Right kidney (tissue), 1 donor: ENCODE data around the gene MYH11.

Source experiments
- DNase-seq: peaks from one replicate; pipeline ENCODE4 v3.0.0-alpha.2; 2016

MYH11 gene

GRCh38 chr16:15776572-15776971 lies 80.3 kb downstream of the MYH11 start:
- DNase-seq: no peak

DNA sequence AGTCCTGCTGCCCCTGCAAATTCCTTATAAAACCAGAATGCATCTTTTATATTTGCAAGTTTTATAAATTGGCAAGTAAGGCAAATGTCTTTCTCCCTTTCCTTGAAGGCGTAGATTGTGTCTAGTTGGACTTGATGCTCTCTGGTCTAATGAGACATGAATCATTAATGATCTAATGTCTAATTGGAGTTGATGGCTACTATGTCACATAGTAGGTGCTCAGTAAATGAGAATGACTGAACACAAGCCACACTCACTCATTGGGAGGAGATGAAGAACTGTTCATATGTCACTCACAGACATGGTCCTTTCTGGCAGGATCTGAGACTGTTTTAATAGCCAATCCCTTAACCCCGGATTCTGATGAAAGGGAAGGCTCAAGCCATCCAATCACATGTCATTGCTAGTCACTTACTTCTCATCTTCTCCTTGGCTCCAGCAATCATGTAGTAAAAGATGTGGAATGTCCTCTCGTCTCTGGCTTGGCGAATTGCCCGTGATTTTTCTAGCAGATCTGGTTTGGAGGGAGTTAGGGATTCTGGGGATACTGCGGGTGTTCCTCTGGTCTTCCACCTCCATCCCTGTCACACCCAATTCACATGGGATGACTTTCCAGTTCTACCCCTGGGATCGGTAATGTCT lies 81.0 kb downstream of the MYH11 start:
- no peak for DNase-seq

- DNase-seq: no peak
Observed at GRCh38 chr16:15775209-15775608, 81.6 kb downstream of the MYH11 start.

DNA sequence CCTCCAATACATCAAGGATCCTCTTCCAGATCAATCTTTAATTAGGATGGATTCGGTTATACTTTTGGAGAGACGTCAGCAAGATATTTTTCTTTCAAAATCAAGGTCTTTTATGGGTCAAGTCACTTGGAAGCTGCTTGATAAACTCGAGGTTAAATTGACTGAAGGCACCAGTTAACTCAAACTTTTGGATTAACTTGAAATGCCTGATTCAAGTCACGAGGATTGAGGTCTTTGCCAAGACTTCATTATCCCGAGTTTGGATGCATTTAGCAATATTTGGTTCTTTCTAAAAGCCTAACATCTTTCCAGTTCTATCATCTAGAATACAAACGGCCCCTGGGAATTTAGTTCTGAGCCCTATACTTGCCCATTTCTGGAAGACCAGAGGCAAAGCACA lies 82.9 kb downstream of the MYH11 start:
- no peak for DNase-seq

DNA sequence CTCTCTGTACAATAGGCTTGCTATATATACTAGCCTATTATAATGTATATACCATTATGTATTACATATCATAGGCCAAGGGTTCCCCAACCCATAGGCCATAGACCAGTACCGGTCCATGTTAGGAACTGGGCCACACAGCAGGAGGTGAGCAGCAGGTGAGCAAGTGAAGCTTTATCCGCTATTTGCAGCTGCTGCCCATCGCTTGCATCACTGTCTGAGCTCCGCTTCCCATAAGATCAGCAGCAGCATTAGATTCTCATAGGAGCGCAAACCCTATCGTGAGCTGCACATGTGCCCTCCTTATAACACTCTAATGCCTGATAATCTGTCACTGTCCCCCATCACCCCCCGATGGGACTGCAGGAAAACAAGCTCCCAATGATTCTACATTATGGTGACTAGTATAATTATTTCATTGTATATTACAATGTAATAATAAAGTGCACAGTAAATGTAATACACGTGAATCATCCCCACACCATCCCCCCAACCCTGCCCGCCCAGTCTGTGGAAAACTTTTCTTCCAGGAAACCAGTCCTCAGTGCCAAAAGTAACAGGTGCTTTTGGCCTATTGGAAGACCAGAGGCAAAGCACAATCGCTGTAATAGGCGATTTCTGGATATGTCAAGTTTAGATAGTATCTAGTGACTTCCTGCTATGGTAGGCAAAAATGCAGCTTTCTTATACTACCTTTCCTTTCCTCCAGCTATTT lies 84.1 kb downstream of the MYH11 start:
- no peak for DNase-seq

DNA sequence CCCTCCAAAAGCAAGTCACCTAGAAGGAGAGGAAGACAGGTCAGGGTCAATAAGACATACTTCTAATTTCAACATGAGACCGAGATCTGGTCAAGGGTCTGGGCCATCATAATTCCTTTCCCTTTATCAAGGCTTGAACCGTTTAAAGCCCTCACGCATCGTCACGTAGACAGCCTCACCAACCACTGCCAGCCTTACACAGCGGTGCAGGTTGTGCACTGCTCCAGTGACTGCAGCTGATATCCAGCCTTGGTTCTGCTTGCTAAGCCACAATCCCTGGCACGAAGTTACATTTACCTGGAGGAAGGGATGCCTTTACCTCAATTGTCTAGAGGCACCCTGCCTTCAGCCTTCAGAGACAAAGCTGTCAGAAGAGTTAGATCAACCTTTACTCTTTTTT lies 85.1 kb downstream of the MYH11 start:
- no peak for DNase-seq

- DNase-seq: no peak
Observed at GRCh38 chr16:15770512-15770911, 86.3 kb downstream of the MYH11 start.

GRCh38 chr16:15770107-15770506 lies 86.7 kb downstream of the MYH11 start:
- DNase-seq: no peak

- DNase-seq: no peak
Observed at GRCh38 chr16:15769239-15769638, 87.6 kb downstream of the MYH11 start.

GRCh38 chr16:15768201-15768600 lies 88.6 kb downstream of the MYH11 start:
- DNase-seq: no peak

- DNase-seq: no peak
Observed at GRCh38 chr16:15766918-15767317, 89.9 kb downstream of the MYH11 start.

DNA sequence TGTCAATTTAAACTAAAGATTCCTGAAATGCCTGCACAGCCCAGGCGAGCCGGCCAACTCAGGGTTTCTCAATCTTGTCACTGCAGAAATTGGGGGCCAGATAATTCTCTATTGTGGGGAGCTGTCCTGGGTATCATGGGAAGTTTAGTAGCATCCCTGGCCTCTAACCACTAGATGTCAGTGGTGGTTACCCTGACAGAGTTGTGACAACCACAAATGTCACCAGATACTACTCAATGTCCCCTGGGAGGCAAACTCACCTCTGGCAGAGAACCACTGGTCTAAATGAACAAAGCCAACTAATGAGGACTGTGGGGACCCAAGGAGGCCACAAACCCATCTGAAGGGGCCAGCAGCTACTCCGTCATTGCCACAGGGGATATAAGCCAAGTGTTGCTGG lies 90.9 kb downstream of the MYH11 start:
- peak; percentile 10 for DNase-seq

GRCh38 chr16:15765116-15765515 lies 91.7 kb downstream of the MYH11 start:
- DNase-seq: no peak

GRCh38 chr16:15764112-15764511 lies 92.7 kb downstream of the MYH11 start:
- no peak for DNase-seq

DNA sequence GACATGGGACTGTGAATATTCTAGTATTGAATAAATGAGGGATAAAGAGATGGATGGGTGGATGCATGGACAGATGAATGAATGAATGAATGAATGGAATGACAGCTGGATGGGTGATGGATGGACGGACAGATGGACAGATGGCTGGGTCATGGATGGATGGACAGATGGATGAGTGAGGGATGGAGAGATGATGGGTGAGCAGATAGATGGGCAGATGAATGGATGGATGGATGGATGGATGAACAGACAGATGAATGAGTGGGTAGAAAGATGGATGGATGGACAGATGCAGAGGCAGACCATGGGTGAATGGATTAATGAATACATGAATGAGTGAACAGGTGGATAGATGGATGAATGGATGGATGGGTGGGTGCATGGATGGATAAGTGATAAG lies 96.7 kb downstream of the MYH11 start:
- no peak for DNase-seq

GRCh38 chr16:15759070-15759469 lies 97.8 kb downstream of the MYH11 start:
- no peak for DNase-seq

GRCh38 chr16:15757630-15758251 lies 99.1 kb downstream of the MYH11 start:
- no peak for DNase-seq

- DNase-seq: no peak
Observed at GRCh38 chr16:15757077-15757386, 99.8 kb downstream of the MYH11 start.

- no peak for DNase-seq
Observed at GRCh38 chr16:15754821-15755534, 101.8 kb downstream of the MYH11 start.

DNA sequence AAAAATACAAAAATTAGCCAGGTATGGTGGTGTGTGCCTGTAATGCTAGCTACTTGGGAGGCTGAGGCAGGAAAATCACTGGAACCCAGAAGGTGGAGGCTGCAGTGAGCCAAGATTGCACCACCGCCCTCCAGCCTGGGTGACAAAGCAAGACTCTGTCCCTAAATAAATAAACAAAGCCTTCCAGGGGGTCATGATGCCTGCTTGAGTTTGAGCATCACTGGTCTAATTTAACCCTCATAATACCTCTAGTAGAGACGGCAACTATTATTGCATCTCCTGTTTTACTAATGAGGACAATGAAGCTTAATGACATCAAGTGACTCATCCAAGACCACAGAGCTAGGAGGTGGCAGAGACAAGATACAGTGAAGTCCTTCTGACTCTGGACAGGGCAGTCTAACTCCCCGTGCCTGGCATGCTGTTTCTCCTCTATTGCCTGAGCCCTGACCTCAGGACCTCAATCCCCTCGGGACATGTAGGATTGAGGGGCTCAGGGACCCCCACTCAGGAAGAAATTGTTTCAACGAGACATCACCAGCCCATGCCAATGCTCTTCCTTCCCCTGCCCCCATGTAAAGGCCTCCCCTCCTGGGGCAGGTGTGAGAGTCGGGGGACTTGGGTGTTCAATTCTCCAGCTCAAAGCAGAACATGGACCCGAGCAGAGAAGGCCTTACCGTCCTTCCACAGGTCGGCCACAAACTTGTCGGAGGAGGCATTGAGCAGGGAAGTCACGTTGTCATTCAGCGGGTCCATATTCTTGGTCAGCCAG lies 103.9 kb downstream of the MYH11 start:
- DNase-seq: no peak

GRCh38 chr16:15751940-15752339 lies 104.9 kb downstream of the MYH11 start:
- no peak for DNase-seq

- no peak for DNase-seq
Observed at GRCh38 chr16:15749985-15750384, 106.8 kb downstream of the MYH11 start.

- DNase-seq: no peak
Observed at GRCh38 chr16:15749371-15749770, 107.5 kb downstream of the MYH11 start.
